Measurements from ENCODE around the gene CIB4. TPM values are rescaled to one million over a fixed set of nuclear protein-coding genes. Genes with fewer than 3 reads are reported as not detected.
A peak's percentile ranks its signal among the peaks of the same experiment; 100 is the strongest.

CIB4 gene
- total RNA-seq, 1 donor from 2014 or later, result not detected

GRCh38 chr2:26534098-26534864 lies 106.9 kb downstream of the CIB4 start:
- Histone ChIP-seq H3K9me3 (no peaks in the 10 kb centered on the region), H3K36me3 (no peaks in the 10 kb centered on the region), H3K27me3 (no peaks in the 10 kb centered on the region), H3K4me1 (no peaks in the 10 kb centered on the region), H3K4me3 (no peak overlapping the region), H3K27ac (no peak overlapping the region)
- no peak for ATAC-seq
- intact Hi-C loops (cut with DNase I), result no loop called here
- peak; percentile 25 for DNase-seq
- TF ChIP-seq CTCF (IDR thresholded peaks at IDR 0.05), result no peak

GRCh38 chr2:26533661-26534060 lies 107.5 kb downstream of the CIB4 start:
- DNase-seq (peak; percentile 17), ATAC-seq (no peak)
- no peaks in the 10 kb centered on the region for H3K9me3 ChIP-seq
- no peak for TF ChIP-seq CTCF (IDR thresholded peaks at IDR 0.05)
- intact Hi-C loops (cut with DNase I), result no loop called here
- H3K4me3 ChIP-seq, result no peak overlapping the region
- no peaks in the 10 kb centered on the region for H3K27me3 ChIP-seq
- no peak overlapping the region for H3K27ac ChIP-seq
- H3K4me1 ChIP-seq, result no peaks in the 10 kb centered on the region
- no peaks in the 10 kb centered on the region for H3K36me3 ChIP-seq

GRCh38 chr2:26532301-26533250 lies 108.6 kb downstream of the CIB4 start:
- Histone ChIP-seq H3K9me3 (no peaks in the 10 kb centered on the region), H3K27ac (no peak overlapping the region), H3K4me3 (no peak overlapping the region), H3K36me3 (no peaks in the 10 kb centered on the region), H3K4me1 (no peaks in the 10 kb centered on the region), H3K27me3 (no peaks in the 10 kb centered on the region)
- no peak for ATAC-seq
- peak; percentile 28 for DNase-seq
- intact Hi-C loops (cut with DNase I), result no loop called here
- TF ChIP-seq CTCF (IDR thresholded peaks at IDR 0.05), result no peak

Other genes starting within 250 kb of the CIB4 start
- not detected for gene DRC1, start 239.4 kb downstream of the CIB4 start, total RNA-seq
- gene OTOF, start 163.2 kb downstream of the CIB4 start, total RNA-seq, result 0.69 TPM
- gene KCNK3, start 51.4 kb upstream of the CIB4 start, total RNA-seq, result 25.4 TPM
- gene SLC35F6, start 122.9 kb upstream of the CIB4 start, total RNA-seq, result 42.2 TPM
- 0.78 TPM for gene CENPA, start 144.7 kb upstream of the CIB4 start, total RNA-seq
- gene DPYSL5, start 206.8 kb upstream of the CIB4 start, total RNA-seq, result not detected

Data from upper lobe of right lung (tissue), 1 donor.